Stimulated activated CD4-positive, alpha-beta T cell treated with anti-CD3 and anti-CD28 coated beads, TNF-alpha, amount 100 ng/mL, for 48 hours (primary cell): Measurements from ENCODE around the gene PLEKHA5.
"Not testable (repeated sequence)": the region's sequence is repeated elsewhere in the genome, so short reads cannot be mapped to it uniquely, and the experiment has no call there.

ENCODE experiments used
- DNase-seq, 3 donors: peaks; one replicate each; pipeline ENCODE4 v3.0.0-alpha.2; 2020; ENCODE audit warnings: low read depth in 3 of 3

Gene PLEKHA5, protein sequence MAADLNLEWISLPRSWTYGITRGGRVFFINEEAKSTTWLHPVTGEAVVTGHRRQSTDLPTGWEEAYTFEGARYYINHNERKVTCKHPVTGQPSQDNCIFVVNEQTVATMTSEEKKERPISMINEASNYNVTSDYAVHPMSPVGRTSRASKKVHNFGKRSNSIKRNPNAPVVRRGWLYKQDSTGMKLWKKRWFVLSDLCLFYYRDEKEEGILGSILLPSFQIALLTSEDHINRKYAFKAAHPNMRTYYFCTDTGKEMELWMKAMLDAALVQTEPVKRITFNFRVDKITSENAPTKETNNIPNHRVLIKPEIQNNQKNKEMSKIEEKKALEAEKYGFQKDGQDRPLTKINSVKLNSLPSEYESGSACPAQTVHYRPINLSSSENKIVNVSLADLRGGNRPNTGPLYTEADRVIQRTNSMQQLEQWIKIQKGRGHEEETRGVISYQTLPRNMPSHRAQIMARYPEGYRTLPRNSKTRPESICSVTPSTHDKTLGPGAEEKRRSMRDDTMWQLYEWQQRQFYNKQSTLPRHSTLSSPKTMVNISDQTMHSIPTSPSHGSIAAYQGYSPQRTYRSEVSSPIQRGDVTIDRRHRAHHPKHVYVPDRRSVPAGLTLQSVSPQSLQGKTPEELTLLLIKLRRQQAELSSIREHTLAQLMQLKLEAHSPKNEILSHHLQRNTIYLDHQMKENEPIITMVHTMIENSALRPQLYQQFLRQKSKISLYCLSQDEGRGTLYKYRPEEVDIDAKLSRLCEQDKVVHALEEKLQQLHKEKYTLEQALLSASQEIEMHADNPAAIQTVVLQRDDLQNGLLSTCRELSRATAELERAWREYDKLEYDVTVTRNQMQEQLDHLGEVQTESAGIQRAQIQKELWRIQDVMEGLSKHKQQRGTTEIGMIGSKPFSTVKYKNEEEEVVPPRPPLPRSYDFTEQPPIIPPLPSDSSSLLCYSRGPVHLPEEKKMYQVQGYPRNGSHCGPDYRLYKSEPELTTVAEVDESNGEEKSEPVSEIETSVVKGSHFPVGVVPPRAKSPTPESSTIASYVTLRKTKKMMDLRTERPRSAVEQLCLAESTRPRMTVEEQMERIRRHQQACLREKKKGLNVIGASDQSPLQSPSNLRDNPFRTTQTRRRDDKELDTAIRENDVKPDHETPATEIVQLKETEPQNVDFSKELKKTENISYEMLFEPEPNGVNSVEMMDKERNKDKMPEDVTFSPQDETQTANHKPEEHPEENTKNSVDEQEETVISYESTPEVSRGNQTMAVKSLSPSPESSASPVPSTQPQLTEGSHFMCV

DNA sequence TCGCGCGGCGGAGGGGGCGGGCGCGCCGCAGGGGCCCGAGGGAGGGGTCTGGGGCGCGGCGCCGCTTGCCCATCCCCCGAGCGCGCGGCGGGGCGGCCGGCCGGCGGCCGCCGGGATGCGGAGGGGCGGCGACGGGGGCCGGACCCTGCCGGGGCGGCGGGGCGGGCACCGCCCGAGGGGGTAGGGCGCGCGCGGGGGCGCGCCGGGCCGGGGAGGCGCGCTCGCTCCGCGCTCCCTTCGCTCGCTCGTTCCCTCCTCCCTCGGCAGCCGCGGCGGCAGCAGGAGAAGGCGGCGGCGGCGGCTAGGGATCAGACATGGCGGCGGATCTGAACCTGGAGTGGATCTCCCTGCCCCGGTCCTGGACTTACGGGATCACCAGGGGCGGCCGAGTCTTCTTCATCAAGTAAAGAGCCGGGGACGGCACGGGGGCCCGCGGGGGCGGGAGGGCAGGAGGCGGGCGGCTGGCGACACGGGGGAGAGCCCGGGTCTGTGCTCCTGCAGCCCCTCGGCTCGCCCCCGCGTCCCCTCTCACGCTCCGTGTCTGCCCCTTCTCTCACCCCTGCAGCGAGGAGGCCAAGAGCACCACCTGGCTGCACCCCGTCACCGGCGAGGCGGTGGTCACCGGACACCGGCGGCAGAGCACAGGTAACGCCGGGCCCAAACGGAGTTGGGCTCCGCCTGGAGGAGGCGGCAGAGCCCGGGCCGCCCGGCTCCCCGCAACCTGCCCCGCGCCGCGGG lies at the start of gene PLEKHA5:
Gene PLEKHA5, plus strand, starts transcription at position 248 of the 738 bp plus-strand sequence. Its CDS starts 67 bp downstream, at position 315.
- peak in 1 of 3 donors; percentile 26 for DNase-seq

DNA sequence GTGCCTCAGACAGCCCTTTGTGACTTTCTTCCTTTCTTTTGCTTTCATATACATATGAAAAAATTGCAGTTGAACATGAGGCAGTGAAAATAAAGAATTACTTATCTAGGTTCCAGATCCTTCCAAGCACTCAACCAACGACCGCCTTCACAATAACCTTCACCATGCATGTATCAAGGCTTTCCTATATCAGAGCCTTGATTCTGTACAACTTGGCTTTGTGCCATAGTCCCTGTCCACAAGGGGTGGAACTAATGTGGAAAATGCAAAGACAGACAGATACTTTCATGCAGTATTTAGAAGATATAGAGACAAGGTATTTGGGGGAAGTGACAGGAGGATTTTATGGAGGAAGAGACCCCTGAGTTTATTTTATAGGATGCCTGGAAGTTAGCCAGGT lies 48.6 kb upstream of the PLEKHA5 start:
- no peak for DNase-seq

DNA sequence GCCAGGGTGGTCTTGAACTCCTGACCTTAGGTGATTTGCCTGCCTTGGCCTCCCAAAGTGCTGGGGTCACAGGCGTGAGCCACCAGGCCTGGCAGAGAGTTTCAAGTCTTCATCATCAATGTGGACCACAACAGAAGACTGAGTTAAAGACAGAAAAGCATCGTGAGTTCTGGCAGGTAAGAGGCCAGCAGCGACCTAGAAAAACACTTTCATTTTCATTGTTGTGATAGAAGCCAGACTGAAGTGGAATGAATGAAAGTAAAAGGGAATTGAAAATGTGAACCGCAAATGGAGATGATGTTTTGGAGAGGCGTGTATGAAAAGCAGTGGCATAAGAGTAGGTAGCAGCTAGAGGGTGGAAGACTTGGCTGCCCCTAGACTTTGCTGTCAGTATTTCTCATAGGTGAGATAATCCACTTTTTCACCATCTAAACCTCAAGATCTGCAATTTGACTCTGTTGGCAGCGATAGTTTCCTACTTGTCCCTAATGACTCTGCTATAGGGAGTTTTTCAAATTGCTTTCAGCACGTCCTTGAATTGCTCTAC lies 47.1 kb upstream of the PLEKHA5 start:
- DNase-seq: no peak

DNA sequence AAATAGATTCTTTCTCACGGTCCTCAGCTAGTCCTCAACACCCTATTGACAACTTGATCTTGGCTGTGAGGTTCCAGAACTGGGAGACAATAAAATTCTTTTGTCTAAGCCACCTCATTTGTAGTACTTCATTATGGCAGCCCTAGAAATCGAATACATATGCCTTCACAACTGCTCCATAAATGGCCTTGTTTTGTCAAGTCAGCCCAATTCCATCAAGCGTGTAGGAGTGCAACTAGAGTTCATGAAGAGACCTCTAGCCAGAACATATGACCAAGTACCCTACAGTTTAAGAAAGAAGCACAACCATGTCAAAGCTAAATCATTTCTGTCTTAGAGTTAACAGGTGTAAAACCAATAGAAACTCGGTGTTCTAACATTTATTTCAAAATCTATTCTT lies 45.0 kb upstream of the PLEKHA5 start:
- no peak for DNase-seq

DNA sequence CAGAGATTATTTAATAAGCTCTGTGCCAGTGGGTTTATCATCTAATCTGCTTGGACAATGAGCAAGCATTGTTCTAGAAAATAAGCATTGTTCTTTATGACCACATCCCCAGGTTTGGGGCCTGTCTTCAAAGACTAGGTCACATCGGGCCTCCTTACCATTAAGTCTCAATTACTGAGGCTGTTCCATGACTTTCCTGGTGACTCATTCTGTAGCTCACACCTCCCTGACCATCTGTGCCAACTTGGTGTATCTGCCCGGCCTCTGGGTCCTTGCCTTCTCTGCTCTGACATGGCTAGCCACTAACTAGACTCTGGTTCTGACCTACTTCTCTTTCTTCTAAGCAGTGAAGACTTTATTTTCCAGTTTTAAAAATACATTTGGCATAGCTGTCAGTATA lies 44.4 kb upstream of the PLEKHA5 start:
- DNase-seq: no peak

DNA sequence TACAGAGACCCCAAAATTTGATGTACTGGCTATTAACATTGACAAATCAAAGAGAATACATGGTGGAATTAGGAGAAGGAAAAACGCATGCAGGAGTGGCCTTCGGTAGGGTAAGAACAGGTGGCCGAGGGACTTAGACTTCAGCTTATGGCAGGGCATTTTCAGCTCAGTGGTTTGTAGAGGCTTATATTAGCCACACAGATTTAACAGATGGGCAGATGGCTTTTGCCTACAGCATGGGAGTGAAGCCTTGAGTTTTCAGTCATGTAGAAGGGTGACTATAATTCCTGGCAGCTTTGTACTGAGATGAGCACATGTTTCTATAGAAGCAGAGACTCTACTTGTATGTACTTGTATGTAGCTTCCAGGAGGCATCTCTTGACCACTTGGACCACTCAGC lies 40.9 kb upstream of the PLEKHA5 start:
- no peak for DNase-seq

DNA sequence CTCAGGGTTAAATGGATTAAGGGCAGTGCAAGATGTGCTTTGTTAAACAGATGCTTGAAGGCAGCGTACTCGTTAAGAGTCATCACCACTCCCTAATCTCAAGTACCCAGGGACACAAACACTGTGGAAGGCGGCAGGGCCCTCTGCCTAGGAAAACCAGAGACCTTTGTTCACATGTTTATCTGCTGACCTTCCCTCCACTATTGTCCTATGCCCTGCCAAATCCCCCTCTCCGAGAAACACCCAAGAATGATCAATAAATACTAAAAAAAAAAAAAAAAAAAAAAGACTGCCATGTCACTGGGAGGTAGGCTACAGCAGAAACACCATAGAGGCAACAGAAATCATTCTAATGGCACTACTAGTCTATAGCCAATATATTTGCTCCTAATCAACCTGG lies 37.1 kb upstream of the PLEKHA5 start:
- DNase-seq: not testable (repeated sequence)

DNA sequence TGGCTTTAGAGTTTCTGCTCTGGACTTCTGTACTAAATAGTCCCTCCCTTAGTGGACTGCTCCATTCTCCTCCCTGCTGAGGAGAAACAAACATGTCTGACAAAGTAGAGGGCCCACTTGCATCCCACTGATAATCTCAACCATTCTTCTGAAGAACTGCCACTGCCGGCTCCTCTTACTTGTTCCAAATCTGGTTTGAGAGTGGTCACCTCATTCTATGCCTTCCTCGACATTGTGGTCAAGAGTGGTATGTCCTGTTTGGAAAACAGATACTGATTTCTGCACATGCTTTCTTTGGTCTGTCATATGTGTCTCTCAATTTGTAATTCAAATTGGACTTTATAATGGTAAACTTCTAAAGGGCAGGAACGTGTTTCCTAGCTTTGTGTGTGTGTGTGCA lies 36.3 kb upstream of the PLEKHA5 start:
- DNase-seq: no peak

DNA sequence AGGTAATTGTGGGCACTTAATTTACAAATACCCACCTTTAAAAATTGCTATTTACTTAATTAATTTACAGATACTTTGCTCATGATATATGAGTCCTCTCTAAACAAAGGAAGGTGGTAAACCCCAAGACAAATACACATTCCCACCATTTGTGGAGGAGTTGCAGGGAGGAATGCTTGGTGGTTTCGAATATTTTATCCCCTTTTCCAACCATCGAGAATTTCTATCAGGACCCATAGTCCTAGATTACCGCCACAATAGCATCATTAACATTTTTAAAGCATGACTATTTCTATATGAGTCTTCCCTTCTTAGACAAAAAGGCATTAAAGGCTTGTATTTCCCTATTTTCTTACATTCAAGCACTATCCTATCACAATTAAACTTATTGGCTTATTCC lies 34.2 kb upstream of the PLEKHA5 start:
- no peak for DNase-seq

DNA sequence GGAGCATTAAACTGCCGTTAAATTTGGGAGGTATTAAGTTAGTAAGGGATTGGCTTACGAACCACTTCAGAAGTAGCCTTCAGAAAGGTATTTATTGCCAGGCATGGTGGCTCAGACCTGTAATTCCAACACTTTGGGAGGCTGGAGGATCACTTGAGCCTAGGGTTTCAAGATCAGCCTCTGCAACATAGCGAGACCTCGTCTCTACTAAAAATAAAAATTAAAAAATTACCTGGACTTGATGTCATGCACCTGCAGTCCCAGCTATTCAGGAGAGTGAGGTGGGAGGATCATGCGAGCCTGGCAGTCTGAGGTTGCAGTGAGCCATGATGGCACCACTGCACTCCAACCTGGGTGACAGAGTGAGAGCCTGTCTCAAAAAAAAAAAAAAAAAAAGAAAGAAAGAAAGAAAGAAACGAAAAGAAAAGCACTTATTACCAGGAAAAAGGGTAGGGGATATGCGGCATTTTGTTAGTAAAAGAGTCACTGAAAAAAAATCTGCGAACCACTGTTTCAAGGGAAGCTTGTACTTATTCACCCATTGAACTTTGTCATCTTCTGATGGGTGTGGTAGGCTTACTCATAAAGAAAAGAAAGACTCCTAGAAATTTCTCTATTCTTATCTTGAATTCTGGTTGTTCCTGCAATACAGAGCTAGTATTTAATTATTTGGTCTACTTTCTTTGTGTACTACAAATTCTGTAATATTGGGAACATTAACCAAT lies 33.6 kb upstream of the PLEKHA5 start:
- DNase-seq: no peak

DNA sequence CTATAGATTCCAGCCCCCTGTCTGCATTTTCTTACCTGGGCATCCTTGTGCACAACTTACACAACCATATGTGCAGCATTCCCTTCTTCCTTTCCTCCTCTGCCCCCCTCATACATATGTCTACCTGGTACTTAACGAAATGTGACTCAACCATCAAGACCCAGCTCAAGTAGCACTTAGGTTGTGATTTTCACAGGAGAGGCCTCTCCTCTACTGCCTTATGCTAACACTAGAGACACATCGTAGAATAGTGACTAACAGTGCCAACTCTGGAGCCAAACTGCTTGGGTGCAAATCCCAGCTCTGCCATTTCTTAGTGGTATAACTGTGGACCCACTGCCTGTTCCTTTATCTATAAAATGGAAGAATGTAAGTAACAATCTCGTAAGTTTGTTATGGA lies 24.1 kb upstream of the PLEKHA5 start:
- DNase-seq: no peak

DNA sequence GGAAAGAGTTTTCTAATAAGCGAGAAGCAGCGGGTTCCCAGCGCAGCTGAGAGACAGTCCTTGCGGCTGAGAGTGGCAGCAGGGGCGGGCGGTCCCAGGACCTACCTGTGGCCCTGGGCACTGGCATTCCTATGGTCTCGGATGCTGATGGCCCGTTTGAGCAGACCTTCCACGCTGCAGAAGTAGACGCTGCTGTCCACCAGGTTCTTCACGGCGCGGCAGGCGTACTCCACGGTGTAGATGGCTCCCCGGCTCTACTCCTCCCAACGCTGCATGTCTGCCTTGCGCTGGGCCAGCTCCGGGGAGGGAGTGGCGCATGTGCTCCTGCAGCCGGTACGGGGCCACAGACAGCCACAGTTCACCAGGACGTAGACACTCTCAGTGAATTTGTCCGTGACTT lies 21.8 kb upstream of the PLEKHA5 start:
- DNase-seq: no peak

DNA sequence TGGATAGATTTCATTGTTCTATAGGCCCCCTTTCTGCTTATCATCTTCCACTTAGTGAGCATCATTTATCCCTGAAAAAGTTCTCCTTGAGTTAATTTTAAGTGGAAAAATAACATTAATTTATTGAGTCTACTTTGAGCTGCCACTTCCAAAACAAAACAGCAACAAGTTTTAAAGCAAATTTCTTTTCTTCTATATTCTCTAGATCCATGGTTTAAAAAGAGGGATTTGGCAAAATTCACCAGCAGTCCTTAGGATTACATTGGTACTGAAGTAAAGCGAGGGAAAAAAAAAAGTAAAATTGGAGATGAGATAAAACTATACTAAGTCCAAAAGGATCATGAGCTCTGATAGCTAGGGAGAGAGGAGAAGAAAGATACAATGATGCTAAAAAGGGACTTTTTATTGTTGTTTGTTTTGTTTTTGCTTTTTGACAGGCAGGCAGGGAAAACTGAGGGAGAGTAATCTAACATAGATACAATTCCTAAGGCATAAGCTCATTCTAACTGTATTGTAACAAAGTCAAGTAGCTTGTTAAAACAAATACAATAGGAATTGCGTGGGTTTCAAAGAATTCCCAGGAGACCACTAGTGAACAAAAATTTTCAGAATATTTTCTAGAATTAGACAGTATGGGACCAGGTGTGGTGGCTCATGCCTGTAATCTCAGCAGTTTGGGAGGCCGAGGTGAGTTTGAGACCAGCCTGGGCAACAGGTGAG lies 19.2 kb upstream of the PLEKHA5 start:
- no peak for DNase-seq

DNA sequence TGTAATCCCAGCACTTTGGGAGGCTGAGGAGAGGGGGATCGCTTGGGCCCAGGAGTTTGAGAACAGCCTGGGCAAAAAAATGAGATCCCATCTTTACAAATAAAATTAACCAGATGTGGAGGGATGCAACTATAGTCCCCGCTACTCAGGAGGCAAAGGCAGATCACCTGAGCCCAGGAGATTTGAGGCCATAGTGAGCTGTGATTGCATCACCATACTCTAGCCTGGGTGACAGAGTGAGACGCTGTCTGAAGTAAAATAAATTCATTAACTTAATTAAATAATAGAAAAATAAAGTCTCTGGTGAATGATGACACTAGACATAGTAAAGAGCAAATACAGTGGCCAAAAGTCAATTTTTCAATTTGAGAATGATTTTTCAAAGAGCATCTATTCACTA lies 16.1 kb upstream of the PLEKHA5 start:
- DNase-seq: no peak

DNA sequence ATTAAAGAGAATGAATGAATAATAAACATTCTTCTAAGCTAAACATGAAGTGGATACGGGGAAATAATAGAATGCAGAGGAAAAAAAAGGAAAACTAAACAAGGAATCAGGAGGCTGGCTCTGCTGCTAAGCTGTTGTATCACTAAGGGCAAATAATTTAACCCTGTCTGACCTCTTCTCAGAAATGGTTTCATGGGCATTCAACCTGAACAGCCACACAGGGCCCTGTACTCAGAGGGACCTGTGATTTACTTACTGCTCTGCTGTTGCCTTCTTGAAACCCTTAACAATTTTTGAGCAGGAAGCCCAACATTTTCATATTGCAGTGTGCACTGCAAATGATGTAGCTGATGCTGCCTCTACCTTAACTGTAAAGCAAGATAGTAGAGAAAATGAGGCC lies 14.2 kb upstream of the PLEKHA5 start:
- DNase-seq: no peak

DNA sequence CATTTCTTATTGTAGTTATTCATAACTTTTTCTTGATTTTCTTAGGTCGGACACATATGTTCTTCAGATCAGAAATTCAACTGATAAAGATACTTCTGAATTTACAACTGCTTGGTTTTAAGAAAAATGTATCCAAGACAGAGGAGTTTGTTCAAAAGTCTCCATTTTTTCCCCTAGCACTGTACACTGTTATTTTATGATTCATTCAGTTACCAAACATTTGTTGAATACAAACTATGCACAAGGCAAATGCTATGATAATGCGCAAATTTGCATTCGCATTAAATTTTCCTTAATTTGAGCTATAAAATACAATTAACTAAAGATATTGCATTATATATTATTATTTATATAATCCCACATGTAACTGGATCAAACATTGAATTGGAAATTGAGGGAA lies 10.1 kb upstream of the PLEKHA5 start:
- no peak for DNase-seq

DNA sequence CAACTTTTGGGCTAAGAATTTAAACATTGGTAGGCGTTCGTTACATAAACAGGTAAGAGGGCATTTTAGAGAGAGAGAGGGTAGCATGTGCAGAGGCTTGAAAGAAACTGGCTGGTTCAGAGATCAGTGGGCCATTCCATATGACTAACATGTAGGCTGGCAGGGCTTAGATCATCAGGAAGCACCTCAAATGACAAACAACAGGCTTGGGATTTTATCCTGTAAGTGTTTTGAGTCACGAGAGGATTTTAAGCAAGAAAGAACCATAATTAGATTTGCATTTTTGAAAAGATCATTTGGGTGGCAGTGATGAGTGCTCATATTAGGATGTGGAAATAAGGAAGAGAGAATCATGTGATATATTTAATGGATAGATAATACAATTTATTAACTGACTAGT lies 8.7 kb upstream of the PLEKHA5 start:
- no peak for DNase-seq

DNA sequence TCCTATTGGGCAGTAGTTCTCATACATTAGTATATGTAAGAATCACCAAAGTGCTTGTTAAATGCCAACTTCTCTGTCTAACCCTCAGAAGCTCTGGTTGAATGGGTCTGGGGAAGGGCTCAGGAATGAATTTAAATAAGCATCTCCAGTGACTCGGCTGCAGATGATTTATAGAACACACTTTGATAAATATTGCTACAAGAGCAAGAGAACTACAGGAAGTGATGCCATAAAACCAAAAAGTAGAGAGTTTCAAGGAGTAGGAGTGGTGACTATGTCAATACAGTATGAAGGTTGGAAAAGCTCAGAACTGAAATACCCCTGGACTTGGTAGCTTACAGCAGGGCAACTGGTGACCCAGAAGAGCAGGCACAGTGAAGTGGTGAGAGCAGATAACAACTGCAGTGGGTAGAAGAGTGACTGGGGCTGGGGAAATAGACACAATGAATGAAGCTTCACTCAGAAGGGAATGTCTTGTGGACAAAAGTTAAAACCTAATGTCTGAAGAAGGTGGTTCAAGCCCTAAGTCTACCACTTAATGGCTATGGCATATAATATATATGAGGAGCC lies 8.0 kb upstream of the PLEKHA5 start:
- DNase-seq: no peak

DNA sequence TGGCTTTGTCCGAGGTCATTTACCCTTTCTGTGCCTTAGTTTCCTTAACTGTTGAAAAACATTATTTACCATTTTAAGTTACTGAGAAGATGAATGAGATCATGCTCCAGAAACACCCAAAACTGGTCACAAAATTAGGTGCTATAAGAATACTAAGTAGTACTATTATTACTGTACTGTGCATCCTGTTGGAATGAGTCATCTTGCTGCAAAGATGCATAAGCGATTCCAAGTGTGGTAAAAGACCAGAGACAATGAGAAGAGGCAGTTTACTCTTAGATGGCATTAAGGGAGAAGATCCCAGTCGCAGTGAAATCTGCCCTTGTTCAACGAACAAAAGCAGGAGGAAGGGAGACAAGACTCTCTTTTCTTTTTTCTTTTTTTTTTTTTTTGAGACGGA lies 4.2 kb upstream of the PLEKHA5 start:
- no peak for DNase-seq
